Activated naive CD4-positive, alpha-beta T cell treated with anti-CD3 and anti-CD28 coated beads, Interleukin-2, amount 50 U/mL, for 72 hours (primary cell): ENCODE results near the gene DPYSL5. TPM values are rescaled to one million over a fixed set of nuclear protein-coding genes. Genes with fewer than 3 reads are reported as not detected.
"Not testable (repeated sequence)": the region's sequence is repeated elsewhere in the genome, so short reads cannot be mapped to it uniquely, and the experiment has no call there.

ENCODE experiments used
- ATAC-seq, 2 donors: fragments of 150-1000 bp; cut with Tn5 transposase; 2 replicates each; pipeline ENCODE4 v1.10.0; 2021; ENCODE audit warnings: mild to moderate bottlenecking in 2 of 2, moderate library complexity in 2 of 2
- DNase-seq, 2 donors: peaks; one replicate each; pipeline ENCODE4 v3.0.0; 2021 to 2022; ENCODE audit warnings: low spot score in 2 of 2
- H3K27ac Mint-ChIP-seq, 2 donors: one replicate each; pipeline ENCODE4 v1.8.0; 2022; ENCODE audit warnings: mild to moderate bottlenecking in 2 of 2, mixed read lengths in 2 of 2
- H3K36me3 Mint-ChIP-seq, 2 donors: one replicate each; pipeline ENCODE4 v1.8.0; 2022; ENCODE audit warnings: mixed read lengths in 2 of 2
- H3K9me3 Mint-ChIP-seq, 2 donors: one replicate each; pipeline ENCODE4 v1.8.0; 2022; ENCODE audit warnings: mixed read lengths in 2 of 2
- total RNA-seq, 2 donors: library from RNA; stranded (reverse); gene quantifications; one replicate each; pipeline ENCODE4 v1.2.3, GENCODE V29; 2022

Gene DPYSL5
- total RNA-seq, 2 donors from 2014 or later = not detected

DNA sequence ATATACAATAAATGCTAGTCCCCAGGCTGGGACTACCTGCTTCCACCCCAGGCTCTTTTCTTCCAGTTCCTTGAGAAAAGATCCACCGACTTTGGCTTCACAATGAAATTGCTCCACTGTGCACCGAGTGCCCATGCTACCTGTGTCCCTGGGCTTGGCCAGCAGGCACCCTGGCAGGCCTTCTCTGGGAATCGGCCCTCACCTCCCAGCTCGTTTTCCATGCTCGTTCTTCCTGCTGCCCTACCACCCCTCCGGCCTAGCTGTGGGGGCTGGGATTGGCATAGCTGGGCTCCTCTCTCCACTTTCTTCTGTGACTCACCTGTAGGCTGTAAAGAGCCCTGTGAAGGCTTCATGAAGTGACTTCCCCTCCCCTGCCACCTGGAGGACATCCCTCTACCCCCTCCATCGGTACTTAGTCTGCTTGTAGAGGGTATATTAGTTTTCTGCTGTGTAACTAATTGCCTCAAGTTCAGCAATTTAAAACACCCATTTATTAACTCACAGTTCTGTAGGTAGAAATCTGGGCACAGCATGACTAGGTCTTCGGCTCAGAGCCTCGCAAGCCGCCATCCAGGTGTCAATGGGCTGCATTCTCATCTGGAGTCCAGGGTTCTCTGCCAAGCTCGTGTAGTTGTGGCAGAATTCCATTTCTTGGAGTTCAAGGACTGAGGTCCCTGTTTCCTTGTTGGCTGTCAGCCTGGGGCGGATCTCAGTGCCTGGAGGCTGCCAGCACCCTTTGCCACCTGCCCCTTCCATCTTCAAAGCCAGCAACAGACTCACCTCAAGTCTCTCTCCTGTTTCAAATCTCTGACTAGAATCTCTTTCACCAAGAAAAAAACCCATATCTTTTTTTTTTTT, 57.6 kb downstream of the DPYSL5 start:
- Mint-ChIP-seq H3K36me3 (no peaks in the 10 kb centered on the region), H3K27ac (no peak overlapping the region), H3K9me3 (no peaks in the 10 kb centered on the region)
- no peak for DNase-seq
- ATAC-seq = no peak

DNA sequence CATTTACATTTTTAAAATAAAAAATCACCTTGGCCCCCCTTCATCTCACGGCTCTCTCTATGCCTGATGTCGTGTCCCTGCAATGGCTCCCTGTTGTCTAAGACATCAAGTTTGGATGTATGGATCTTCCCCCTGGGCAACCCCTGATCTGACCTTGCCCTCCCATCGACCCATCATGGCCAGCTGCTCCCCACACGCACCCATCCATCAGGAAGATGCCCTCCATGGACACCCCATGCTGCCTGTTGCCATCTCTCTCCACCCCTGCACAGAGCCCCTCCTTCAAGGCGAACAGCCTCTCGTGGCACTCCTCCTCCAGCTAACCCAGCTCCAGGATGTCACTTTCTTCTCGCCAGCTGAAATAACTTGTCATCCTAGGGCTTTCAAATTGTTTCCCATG, 59.5 kb downstream of the DPYSL5 start:
- Mint-ChIP-seq H3K36me3 (no peaks in the 10 kb centered on the region), H3K27ac (no peak overlapping the region), H3K9me3 (no peaks in the 10 kb centered on the region)
- ATAC-seq (no peak), DNase-seq (no peak)

DNA sequence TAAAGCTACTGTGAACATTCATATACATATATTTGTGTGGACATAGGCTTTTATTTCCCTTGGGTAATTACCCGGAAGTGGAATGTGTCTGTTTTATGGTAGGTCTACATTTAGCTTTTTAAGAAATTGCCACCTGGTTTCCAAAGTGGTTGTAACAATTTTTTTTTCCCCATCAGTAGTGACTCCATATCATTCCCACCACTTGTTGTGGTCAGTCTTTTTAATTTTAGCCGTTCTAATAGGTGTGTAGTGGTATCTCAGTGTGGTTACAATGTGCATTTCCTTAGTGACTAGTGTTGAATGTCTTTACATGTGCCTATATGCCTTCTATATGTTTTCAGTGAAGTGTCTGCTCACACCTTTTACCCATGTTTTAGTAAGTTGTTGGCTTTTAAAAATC, 62.2 kb downstream of the DPYSL5 start:
- Mint-ChIP-seq H3K27ac (no peak overlapping the region), H3K9me3 (no peaks in the 10 kb centered on the region), H3K36me3 (no peaks in the 10 kb centered on the region)
- no peak for ATAC-seq
- no peak for DNase-seq

DNA sequence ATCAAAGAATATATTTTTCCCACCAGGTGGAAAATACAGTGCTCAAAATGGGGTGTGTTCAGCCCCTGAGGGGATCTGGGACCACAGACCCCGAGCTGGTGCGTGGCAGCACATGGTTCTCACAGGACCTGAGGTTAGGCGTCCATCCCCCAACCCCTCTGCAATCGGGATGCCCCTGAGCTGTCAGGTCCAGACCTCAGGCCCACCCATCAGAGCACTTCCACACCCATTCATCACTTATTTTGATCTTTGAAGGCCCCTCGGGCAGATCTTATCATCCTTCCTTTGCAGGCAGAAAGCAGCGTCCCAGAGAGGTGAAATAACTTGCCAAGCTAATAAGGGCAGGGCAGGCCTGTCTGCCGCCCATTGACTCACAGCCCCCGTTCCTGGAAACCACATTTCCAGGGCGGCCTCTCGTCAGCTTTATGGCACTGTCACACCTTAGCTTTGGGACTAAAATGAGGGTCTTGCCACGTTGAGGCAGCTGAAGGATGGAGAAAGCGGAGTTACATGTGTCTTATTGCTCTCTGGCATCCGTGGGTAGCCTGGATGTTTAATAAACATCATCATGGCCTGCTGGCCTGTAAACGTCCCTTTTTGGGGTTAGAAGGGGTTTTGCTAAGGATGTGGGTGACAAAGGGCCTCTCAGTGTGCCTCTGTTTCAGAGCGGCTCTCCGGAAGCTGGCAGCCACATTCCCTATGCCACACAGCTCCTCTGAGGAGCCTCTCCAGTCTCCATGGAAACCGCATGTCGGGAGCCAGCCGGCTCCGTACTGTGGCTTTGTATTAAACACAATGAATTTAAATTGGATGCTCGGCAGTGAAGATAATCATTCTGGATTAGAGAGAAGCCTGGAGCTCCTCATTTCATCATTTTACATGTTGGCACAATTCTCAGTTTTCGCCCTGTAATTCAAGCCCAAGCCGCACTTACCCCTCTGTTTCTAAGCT, 64.3 kb downstream of the DPYSL5 start:
- DNase-seq = no peak
- Mint-ChIP-seq H3K27ac (no peak overlapping the region), H3K36me3 (no peaks in the 10 kb centered on the region), H3K9me3 (no peaks in the 10 kb centered on the region)
- no peak for ATAC-seq

DNA sequence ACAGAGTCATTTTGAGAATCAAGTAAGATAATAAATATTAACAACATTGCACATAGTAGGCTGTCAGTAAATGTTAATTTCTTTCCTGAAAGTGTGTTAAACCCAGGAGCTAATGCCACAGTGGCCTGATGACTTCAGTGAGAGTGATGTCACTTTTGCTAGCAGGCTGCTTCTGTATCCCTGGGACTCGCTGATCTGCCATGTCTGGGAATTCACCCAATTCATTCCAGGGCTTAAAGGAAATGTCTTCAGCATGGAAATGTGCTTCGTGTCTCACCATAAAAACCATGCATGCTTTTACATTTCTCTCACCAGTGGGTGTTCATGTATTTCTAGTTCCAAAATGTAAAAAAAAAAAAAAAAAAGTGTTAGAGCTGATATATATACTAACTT, 65.7 kb downstream of the DPYSL5 start:
- no peak for DNase-seq
- no peak for ATAC-seq
- Mint-ChIP-seq H3K36me3 (no peaks in the 10 kb centered on the region), H3K27ac (no peak overlapping the region), H3K9me3 (no peaks in the 10 kb centered on the region)

DNA sequence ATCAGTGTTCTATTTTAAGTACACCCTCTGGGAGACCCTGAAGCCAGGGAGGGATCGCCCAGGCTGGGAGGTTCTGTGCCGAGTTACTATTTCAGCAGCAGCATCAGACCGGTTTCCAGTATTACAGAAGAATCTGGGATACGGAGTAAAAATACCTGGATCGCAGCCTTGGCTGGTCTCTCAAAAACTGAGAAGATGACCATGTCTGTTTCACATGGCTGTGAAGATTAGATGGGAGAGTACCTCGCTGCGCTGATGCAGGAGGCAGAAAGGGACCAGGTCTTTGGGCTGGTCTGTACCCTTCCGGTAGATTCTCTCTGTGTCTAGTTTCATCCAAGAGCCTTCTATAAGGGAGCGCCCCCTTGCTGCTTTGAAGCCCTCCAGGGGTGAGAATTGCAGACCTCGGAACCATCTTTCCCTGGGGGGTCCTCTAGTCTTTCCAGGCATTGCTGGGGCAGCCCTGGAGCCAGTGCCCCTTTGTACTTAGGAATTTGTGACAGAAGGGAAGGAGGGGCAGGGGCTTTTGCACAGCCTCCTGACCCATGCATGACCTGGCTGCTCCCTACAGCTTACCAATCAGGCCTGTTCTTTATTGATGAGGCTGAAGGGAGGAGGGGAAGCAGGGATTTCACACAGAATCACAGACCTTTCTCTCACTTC, 66.2 kb downstream of the DPYSL5 start:
- Mint-ChIP-seq H3K9me3 (no peaks in the 10 kb centered on the region), H3K36me3 (no peaks in the 10 kb centered on the region), H3K27ac (no peak overlapping the region)
- DNase-seq = no peak
- ATAC-seq = no peak

DNA sequence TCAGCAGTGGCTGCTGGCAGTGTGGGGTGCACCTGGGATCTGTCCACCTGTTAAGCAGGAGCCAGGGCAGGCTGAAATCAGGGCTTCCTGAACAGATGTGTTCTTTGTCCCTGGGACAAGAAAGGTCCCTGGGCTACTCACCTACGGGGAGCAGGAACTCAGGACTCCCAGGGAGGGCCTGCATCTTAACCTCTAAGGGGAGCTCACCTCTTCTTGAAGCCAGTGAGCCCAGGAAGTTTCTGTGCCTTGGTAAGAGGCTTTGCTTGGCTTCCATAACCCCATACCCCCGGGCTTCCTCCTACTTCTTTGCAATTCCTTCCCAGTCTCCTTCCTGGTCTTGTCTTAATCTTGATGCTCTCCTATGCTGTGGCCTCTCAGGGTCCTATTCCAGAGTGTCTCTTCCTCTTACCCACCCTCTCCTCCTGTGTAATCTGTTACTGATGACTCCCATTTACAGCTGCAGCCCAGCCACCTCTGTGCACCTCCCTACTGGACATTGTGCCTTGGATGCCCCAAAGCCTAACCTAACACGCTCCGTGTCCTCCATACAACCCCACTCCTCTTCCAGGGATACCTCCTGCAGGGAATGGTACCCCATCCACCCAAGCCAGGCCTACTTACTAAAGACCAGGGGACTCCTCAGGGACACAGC, 66.9 kb downstream of the DPYSL5 start:
- DNase-seq (no peak), ATAC-seq (no peak)
- H3K9me3 Mint-ChIP-seq = no peaks in the 10 kb centered on the region
- no peak overlapping the region for H3K27ac Mint-ChIP-seq
- H3K36me3 Mint-ChIP-seq = no peaks in the 10 kb centered on the region

DNA sequence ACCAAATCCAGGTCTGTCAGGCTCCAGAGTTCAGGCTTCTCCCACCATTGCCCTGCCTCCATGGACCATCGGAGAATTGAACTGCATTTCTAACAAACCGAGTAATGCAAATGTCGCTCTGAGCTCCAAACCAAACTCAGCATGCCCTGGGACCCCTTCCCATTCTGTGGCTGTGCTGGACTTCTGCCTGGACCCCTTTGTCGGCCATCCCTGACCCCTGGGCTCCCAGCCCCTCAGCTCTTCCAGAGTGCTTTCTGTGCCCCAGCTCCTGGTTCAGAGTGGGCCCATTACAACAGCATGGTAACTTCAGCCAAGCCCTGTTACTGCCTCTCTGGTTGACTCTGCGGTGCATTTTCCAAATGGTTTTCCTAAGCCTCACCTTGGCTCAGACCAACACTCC, 67.4 kb downstream of the DPYSL5 start:
- no peak for ATAC-seq
- DNase-seq = no peak
- H3K27ac Mint-ChIP-seq = no peak overlapping the region
- H3K36me3 Mint-ChIP-seq = no peaks in the 10 kb centered on the region
- no peaks in the 10 kb centered on the region for H3K9me3 Mint-ChIP-seq

DNA sequence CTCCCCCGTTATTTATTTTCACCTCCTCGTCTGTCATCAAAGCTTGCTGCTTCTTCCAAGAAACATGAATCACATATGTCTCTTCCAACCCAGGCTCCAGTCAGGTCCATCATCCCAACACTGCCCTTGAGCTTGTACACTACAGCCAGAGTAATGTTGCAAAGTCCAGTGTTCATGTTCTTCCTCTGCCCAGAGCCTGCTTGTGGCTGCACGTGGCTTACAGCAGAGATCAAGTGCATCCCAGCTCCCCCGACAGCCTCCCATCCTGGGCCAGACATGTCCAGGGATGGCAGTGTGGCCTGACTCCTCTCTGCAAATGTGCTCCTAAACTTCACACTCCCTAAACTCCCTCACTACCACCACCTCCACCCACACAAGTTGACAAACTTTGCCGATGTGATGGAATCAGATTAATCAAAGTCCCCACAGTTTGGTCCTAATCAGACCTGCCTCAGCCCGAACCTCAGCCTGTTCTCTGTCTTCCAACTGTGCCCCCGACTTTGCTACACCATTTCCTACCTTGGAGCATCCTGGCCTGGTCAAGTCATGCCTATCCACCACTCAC, 68.3 kb downstream of the DPYSL5 start:
- H3K9me3 Mint-ChIP-seq = no peaks in the 10 kb centered on the region
- H3K27ac Mint-ChIP-seq = no peak overlapping the region

DNA sequence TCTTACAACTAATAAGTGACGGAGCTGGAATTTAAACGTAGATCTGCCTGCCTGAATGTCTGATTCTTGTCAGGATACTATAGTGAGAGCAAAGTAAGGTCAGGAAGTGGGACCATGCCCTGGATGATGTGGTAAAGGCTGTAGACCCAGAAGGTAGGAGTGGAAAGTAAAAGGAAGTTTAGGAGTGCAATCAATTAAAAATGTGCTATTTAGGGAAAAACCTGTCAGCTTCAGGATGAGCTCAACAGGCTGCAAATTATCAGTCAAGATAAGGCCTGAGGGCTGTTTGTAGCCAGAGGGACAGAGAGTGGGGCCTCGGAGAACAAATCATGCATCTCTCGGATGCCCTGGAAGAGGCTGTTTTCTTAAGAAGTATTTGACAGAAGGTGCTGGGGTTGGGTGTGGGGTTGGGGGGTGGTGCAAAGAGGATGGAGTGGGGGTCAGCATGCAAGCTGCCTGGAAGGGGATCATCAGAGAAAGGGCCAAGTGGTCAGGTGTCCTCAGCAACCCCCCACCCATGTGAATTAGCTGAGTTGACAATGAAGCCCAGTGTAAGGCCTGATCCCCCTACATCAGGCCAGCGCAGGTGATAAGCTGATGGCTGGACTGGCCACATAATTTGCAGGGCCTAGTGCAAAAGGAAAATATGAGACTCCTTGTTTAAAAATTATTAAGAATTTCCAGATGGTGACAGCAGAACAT, 69.4 kb downstream of the DPYSL5 start:
- DNase-seq (no peak), ATAC-seq (no peak)
- Mint-ChIP-seq H3K9me3 (no peaks in the 10 kb centered on the region), H3K27ac (no peak overlapping the region), H3K36me3 (no peaks in the 10 kb centered on the region)

More for the DNA sequence above, 68.3 kb downstream of the DPYSL5 start:
- DNase-seq (no peak), ATAC-seq (no peak)
- H3K36me3 Mint-ChIP-seq = no peaks in the 10 kb centered on the region

DNA sequence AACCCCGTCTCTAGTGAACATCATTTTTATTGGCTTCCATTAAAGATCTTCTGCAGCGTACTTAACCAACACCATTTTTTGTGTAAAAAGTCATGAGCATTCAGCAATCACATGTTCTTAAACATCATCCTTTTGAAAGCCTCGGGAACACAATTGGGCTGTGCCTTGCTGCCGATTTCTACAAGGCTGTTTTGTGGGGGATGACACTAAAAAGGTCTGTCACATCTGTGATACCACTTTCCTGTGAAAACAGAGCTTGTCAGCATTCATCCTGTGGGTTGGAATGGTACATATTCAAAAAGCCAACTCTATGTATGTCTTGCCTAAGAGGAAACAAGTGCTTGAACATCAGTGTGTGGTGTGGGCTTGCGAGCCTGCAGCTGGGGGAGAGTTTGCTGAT, 73.4 kb downstream of the DPYSL5 start:
- DNase-seq (no peak), ATAC-seq (no peak)
- Mint-ChIP-seq H3K36me3 (no peaks in the 10 kb centered on the region), H3K27ac (no peak overlapping the region), H3K9me3 (no peaks in the 10 kb centered on the region)

DNA sequence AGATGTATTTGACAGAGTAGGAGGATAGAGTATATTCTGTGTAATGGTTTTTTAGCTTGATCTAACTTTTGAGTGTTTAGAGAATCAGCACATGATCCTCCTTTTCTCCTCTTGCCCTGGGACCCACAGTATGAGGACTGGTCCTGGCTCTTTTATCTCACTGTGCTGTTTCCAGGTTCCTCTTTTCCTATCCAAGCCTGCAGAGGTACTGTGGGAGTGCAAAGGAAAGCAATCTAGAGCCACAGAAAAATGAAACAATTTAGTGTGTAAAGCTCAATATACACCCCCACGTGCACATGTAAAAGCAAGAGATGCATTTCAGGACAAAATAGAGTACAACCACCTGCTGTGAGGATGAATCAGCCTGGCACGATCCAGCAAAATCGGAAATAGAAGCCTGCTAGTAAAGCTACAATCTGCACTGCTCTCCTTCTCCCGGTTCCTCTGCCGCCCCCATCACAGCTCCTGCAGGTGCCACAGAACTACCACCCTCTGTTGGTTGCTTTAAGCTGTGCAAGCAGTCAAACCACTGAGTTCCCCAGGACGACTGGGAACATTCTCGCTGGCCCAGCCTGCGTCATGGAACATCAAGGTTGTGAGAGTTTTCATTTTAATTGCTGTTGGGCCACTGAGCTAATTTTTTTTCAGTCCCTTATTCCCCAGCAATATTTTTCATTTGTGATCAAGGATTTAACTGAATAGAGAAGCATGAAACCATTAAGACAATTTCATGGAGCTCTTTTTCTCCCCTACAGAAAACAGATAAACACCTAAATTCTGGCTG, 74.7 kb downstream of the DPYSL5 start:
- Mint-ChIP-seq H3K9me3 (no peaks in the 10 kb centered on the region), H3K27ac (no peak overlapping the region), H3K36me3 (no peaks in the 10 kb centered on the region)
- ATAC-seq (peak; percentile 54 to 87), DNase-seq (peak in 1 of 2 donors; percentile 42)

DNA sequence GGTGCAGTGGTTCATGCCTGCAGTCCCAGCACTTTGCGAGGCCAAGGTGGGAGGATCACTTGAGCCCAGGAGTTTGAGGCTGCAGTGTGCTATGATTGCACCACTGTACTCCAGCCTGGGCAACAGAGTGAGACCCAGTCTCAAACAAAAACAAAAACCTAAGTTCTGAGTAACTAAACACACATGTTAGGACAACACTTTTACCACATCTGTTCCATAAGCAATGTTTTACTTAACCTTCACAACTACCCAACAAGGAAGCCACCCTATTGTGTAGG, 75.2 kb downstream of the DPYSL5 start:
- H3K36me3 Mint-ChIP-seq, ATAC-seq, H3K27ac Mint-ChIP-seq, H3K9me3 Mint-ChIP-seq, DNase-seq: not testable (repeated sequence)

DNA sequence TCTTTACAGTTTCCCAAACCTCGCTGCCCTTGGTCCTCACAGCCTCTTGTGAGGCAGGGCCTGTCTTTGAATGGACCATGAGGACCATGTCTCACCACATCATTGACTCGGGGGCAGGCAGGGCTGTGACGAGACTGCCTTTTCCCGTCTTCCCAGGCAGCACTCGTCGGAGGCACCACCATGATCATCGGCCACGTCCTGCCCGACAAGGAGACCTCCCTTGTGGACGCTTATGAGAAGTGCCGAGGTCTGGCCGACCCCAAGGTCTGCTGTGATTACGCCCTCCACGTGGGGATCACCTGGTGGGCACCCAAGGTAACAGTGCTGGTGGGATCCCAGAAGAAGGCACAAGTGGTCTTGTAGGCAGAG, 76.8 kb downstream of the DPYSL5 start:
- ATAC-seq = no peak
- H3K9me3 Mint-ChIP-seq = no peaks in the 10 kb centered on the region

DNA sequence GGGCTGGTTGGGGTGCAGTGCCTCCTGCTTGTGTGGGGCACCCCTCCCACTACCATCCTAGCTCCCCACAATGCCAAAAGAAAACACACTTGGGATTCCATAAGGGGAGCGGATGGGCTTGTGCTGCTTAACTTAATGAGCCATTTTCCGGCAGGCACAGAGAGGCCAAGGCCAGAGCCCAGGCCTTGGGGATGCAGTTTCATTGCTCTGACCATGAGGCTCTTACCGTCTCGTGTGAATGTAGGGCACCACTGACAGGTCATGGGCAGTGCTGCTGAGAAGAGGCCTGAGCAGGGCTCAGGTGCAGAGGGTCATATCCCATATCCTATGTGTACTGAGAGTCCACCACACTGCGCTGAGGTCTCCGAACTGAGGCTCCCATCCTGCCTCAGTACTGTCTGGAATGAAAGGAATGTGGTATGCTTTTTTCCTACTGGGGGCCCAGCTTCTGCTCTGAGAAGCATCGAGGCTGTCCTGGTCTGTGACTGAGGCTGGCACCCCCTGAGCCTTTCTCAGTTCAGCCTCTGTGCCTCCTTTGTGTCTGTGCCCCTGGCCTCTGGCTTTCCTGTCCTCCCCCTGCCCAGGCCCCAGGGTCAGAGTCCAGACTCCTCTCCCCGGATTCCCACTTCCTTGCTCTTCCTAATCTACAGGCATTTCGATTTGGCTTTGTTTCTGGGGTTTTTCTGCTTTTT, 77.3 kb downstream of the DPYSL5 start:
- no peak for DNase-seq
- Mint-ChIP-seq H3K9me3 (no peaks in the 10 kb centered on the region), H3K27ac (peak overlapping the region in 1 of 2 donors; percentile 29), H3K36me3 (no peaks in the 10 kb centered on the region)
- no peak for ATAC-seq

More for the DNA sequence above, 76.8 kb downstream of the DPYSL5 start:
- H3K27ac Mint-ChIP-seq = no peak overlapping the region
- no peaks in the 10 kb centered on the region for H3K36me3 Mint-ChIP-seq
- DNase-seq = no peak
